NCI-H446 treated with DMSO at 0.1 percent for 48 hours (cell line): ENCODE measurements around the gene ZNF526.

ENCODE experiments used
- DNase-seq: peaks from one replicate; lab custom pipeline; 2025; lab: John Stamatoyannopoulos, UW

The ZNF526 gene

DNA sequence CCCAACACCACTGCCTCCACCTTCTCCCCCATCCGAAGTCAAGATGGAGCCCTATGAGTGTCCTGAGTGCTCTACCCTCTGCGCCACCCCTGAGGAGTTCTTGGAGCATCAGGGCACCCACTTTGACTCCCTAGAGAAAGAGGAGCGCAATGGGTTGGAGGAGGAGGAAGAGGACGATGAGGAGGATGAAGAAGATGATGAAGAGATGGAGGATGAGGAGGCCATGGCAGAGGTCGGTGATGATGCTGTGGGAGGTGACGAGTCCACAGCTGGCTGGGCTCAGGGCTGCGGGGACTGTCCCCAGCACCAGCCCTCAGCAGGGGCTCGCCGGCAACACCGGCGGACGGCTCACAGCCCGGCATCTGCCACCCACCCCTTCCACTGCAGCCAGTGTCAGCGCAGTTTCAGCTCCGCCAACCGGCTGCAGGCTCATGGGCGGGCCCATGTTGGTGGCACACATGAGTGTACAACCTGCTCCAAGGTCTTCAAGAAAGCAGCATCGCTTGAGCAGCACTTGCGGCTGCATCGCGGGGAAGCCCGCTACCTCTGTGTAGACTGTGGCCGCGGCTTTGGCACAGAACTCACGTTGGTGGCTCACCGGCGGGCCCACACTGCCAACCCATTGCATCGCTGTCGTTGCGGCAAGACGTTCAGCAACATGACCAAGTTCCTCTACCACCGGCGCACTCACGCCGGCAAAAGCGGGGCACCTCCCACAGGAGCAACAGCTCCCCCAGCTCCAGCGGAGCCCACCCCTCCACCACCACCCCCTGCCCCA is 5.0 kb downstream of the ZNF526 start:
- no peak for DNase-seq

DNA sequence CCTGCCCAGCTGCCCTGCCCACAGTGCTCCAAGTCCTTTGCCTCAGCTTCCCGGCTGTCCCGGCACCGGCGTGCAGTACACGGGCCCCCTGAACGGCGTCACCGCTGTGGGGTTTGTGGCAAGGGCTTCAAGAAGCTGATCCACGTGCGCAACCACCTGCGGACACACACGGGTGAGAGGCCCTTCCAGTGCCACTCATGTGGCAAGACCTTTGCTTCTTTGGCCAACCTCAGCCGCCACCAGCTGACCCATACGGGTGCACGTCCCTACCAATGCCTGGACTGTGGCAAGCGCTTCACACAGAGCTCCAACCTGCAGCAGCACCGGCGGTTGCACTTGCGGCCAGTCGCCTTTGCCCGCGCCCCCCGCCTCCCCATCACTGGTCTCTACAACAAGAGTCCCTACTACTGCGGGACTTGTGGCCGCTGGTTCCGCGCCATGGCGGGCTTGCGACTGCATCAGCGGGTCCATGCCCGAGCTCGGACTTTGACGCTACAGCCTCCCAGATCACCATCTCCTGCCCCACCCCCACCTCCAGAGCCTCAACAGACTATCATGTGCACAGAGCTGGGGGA is 5.7 kb downstream of the ZNF526 start:
- DNase-seq: no peak

DNA sequence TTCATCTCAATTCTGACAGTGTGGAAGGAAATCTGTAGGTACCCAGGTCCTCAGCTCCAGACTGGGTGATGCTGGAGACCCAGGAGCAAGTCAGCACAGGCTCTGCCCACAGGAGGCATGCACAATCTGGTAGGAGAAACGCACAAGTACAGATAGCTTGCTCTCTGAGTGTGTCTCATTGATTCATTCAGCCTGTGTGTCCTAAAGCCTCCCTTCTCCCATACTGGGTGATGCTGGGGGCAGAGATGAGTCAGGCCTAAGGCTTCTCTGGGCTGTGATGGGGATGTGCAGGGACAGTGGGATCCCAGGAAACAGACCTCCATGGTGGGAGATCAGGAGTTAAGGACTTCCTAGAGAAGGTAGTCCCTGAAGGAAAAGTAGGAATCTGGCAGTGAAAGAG is 6.8 kb downstream of the ZNF526 start:
- DNase-seq: no peak

DNA sequence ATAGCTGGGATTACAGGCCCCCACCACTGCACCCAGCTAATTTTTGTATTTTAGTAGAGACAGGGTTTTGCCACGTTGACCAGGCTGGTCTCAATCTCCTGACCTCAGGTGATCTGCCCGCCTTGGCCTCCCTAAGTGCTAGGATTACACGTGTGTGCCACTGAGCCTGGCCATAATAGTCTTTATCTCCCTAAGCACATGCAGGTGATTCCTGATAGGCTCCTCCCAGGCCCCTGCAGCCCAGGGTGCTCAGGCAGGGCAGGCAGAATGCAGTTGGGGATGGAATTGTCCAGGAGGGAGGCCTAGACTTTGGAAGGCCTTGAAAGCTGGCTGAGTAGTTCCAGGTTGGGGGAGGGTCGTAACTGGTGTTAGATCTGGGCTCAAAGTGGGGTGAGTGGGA is 8.5 kb downstream of the ZNF526 start:
- no peak for DNase-seq

DNA sequence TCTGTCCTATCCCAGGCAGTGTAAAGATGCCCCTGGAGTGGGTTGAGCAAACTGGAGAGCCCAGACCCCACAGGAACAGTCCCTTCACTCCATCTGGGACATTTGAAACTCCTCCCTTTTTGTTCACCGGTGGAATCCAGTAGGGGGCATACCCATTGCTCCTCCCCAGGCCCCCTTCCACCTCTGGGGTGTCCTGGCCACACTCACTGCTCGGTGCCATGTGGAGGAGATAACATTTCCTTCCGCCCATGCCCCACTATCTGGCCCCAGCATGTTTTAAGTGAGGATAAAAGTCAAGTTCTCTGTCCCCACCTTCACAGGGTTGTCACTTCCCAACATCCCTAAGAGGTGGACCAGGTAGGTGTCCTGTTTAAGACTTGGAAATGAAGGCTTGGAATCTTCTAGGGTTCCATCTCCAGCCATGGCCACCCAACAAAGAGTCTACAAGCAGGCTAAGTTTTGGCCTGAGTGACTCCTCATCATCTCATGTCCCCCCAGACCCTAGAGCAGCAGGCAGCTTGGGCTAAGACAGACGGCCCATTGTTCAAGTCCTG is 9.3 kb downstream of the ZNF526 start:
- DNase-seq: no peak

DNA sequence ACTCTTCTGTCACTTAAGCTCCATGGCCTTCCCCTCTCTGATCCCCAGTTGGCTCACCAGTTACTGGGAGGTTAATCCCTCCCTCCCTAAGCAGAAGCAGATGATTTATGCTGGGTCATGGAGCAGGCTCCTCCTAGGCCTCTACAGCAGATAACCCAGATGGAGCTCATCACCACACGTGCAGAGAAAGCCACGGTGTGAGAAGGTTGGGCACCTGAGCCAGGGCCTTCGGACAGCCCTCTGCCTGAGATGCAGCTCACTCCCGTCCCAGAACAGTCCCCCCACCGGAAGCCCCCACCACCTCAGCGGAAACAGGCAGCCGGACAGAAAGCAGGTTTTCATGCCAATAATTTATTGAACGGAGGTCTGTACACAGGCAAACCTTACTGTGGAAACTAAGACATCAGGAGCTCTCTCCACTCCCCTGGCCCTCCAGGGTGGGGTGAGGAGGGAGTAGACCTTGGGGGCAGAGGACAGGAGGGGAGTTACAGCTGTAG is 9.8 kb downstream of the ZNF526 start:
- DNase-seq: no peak

DNA sequence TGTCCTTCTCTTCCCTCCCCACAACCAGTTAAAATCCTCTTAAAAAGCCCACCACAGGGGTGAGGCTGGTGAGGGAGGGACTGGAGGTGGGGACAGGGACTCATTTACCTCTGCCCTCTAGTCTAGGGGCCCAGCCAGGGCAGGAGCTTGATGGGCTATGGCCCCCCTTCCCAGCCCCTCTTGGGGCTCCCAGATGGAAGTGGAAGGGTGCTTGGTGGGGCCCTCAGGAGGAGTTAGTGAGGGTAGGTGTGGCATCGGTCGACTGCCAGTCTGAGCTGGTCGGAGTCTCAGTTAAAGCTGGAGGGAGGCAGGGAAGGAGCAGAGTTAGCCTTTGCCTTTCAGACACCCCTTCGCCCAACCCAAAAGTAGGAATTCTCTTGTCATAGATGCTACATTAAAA is 10.5 kb downstream of the ZNF526 start:
- no peak for DNase-seq

DNA sequence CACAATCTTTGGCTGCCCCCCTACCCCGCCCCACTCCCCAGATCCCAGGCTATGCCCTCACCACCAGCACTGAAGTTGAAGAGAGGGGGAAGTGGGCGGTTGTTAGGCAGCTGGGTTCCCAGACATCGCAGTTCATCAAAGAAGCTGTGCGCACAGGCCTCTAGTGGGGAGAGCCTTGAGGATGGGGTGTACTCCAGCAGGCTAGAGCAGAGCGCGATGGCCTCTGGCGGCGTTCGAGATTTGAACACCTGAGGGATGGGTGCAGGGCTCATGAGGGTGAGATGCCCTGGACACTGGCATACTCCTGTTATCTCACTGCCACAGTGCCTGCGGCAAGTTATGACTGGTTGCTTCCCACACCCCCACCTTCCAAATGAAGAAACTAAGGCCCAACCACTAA is 12.3 kb downstream of the ZNF526 start:
- DNase-seq: no peak

DNA sequence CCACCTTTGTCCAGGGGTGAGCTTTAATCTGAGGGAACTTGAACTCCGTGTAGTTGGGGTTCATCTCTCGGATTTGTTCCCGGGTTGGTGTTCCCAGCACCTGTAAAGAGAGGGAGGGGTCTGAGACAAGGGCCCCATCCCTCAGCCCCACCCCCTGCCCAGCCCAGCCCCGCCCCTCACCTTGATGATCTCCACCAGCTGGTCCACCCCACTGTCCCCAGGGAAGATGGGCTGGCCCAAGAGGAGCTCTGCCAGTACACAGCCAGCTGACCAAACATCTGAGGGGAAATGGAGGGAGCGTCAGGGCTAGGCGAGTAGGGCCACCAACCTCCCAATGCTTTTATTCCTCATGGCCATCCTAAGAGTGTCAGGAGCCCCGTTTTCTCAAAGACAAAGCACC is 13.0 kb downstream of the ZNF526 start:
- DNase-seq: no peak

DNA sequence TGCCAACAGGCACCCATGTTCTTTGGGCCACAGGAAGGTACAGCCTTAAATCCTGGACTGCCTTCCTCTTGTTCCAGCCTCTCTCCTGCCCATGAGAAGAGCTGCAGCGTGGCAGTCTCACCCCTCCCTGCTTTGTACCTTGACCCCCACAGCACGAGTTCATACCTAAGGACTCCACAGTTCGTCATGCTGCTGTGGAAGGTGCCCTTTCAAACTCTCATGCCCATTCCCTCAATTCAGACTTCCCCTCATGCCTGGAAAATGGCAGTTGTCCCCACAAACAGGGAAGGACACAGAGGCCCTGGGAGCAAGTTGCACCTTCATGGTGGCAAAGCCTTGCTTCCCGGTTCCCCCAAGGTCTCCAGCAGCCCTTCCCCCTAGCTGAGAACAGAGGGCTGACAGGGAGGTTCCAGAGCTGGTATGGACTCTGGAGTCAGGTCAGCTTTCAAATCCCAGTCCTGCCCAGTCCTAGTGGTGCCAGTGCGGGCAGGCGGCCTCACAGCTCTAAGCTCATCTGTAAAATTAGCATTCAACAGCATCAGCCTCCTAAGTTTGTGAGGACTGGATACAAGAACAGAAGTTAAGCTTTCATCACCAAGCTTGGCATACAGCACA is 13.7 kb downstream of the ZNF526 start:
- no peak for DNase-seq

DNA sequence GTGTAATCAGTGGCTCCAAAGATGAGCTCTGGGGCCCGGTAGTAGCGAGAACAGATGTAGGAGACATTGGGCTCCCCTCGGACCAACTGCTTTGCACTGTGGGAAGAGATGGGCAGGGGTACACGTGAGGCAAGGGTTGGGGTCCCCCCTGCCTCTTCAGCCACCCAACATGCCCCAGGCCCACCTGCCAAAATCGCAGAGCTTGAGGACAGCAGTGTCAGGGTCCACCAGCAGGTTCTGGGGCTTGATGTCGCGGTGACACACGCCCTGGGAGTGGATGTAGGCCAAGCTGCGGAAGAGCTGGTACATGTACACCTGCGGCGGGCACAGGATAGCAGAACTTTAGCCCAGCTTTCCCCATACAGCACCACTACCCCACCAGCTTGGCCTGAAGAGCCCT is 14.3 kb downstream of the ZNF526 start:
- no peak for DNase-seq

DNA sequence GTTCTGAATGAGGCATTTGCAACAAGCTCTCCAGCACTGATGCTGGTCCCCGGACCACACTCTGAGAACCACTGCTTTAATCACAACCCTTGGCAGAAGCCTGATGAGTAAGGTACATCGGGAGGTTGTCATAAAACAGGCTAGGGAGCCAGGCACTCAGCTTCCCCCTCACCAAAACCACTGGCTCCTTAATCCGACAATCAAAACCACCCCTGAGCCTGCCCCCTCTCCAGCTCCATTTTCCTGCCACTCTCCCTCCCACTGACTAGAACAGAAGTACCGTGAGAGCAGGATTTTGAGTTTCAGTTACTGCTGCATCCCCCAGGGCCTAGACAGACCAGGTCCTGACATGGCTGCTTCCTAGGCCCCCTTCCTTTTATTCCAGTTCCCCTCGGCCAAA is 15.1 kb downstream of the ZNF526 start:
- DNase-seq: no peak

DNA sequence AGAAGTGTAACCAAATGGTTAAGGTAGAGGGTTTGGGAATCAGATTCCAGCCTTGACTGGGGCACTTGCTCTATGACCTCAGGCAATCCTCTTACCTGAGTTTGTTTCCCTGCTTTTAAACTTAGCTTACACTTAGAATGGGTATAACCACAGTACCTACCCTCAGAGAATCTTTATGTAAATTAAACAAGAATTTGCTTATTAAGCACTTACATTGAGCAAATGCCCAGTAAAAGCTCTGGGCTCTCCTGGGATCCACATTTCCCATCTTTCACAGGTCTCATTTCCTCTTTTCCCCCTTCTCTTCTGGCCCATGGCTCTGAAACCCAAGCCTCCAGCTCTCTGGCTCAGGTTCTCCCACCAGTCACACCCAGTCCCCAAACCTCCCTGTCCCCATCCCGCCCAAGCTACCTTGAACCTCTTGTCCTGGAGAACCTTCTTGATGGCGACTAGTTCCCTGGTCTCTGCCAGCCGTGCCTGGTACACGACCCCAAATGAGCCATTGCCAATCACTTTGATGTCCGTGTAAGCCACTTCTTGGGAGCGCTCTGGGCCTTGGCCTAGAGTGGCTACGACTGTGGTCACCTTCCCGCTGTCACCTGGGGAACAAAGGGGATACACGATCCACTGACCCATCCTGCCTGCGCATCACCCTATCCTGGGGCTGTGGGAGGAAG is 19.6 kb downstream of the ZNF526 start:
- DNase-seq: no peak

DNA sequence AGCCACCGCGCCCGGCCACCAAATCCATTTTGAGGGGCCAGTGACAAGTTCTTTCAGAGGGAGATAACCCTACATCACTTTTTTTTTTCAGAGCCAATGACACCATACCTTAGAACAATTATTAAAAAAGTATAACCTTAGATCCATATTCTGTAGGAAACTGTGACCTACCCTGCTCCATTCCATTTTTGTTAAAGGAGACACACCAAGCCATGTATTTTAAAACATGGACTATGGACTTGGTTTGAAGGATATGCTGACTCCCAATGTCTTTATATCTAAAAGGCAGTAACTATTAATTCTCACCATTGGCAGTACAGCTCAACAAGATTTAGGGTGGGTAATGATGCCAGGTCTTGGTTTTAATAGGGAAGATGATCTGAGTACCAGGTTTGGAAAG is 21.2 kb downstream of the ZNF526 start:
- no peak for DNase-seq

DNA sequence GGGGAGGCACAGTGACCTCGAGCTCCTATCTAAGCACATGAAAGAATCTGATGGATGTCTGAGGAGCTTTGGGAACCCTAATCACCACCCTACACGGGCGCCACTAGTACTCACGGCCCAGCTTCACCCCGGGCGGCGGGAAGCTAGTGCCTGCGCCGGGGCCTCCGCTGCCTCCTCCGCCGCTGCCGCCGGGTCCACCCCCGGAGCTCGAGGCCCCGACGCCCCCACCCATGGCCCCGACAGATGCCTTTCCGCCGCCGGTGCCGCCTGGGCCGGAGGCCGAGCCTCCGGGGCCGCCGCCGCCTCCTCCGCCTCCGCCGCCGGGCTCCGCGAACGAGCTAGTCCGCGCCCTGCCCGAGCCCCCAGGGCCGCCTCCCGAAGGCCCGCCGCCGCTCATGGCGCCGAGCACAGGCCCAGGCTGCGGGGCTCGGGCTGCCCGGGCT is 22.0 kb downstream of the ZNF526 start:
- DNase-seq: no peak

DNA sequence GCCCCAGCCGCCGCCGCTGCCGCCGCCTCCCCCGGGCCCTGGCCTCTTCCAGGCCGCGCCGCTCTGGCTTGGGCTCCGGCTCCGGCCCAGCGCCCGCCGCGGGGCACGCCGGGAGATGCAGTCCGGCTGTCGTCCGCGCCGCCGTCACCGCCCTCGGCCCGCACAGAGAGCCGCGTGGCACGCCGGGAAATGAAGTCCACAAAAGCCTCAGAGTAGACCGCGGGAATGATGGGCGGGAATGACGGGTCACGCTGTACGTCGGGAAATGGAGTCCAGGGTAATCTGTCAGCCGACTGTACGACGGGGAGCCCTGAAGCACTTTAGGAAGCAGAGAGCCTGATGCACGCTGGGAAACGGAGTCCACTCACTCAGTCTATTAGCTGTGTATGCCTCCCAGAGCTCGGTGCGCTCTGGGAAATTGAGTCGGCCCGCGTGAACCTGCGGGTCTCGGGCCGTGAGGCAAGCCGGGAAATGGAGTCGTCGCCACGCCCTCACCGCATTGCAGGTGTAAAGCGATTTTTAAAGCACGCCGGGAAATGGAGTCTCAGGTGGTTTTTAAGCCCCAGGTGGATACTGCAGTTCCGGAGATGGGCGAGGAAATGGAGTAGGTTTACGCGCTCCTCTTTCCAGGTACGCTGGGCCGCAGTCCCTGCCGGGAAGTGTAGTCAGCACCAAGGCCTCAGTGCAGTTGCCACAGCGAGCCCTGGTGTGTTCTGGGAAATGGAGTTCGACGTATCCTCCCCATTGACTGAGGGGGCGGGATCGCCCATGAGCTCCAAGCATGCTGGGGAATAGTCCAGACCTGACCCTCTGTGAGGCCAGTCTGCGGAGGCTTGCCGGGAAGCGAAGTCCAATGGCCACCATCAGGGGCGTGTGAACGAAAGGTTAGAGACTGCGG is 22.6 kb downstream of the ZNF526 start, which contains the start of gene GSK3A:
Gene GSK3A, minus strand, starts transcription at position 91 of the 898 bp plus-strand sequence. CDS start 137 bp downstream, outside the sequence.
- DNase-seq: peak; percentile 99

DNA sequence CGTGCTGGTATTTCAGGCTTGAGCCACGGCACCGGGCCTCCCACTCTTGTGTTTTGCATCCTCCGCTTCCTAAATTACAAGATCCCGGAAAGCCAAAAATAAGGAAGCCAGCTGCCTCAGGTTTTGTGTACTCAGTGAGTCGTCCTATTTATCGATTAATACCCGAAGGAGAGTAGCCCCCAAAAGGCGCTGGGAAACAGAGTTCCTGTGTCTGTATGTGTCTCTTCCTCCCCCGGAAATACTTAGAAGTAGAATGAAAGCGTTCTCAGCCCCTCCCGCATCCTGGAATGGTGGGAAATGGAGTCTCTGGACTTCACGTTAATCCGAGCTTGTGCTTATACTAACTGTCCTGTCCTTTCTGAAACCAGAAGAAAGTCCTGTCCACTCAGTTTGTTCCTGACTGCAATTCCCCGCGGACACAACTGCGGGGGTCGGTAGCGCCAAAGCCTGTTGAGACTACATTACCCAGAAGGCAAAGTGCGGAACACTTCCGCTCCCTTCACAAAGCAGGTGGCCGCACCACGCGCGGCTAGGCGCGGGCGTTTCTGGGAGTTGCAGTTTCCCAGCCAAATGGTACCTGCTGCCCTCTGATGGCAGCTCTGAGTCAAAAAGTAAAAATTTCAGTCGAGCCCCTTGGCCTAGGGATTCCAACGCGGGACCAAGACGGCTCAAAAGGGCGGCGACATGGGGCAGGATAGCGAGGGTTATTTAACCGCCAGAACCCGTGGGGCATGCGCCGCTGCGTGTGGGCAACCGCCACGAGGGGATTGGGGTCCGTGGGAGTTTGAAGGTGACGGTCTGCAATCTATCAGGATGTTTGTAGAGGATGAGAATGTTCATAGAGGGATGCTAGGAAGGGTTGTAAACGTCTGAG is 24.5 kb downstream of the ZNF526 start:
- DNase-seq: peak; percentile 90

DNA sequence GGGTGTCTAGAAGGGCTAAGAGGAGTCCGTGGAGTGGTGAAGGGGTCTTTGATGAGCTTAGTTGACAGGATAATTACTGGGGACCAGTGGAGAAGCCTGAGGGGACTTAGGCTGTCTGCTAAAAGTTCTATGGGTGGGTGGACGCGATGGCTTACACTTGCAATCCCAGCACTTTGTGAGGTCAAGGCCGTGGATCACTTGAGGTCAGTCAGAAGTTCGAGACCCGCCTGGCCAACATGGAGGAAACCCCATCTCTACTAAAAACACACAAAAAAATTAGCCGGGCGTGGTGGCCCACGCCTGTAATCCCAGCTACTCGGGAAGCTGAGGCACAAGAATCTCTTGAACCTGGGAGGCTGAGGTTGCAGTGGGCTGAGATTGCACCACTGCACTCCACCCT is 25.1 kb downstream of the ZNF526 start:
- DNase-seq: no peak

DNA sequence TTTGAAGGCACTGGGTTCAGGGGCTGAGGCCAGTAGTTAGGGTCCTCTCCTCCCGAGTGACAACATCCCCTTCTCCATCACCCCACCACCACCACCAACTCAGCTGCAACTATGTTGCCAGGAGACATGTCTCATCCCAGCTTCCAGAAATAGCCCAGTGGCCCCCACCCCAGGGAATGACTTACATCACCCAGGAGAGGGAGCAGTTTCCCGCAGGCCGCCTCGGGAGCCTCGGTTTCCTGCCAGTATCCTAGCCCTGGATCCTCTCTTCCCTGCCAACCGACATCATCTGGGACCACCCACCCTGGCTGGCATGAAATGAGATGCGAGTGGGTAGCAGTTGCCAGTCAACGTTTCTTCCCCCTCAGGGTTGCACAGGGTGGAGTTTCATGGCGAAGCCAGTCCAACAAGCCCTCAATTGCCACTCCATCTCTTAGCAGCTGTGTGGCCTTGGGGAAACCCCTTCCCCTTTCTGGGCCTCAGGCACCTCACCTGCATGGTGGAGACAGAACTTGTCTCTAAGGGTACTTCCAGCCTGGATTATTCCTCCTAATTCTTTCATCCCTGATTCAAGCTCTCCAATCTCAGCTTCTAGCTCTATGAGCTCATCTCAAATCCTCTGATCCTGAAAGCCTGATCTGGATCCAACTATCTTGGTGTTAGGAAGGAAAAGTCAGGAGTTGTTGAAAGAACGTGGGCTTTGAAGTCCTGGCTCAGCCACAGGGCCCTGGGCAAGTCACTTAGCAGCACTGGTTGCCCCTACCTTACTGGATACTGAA is 26.2 kb downstream of the ZNF526 start:
- DNase-seq: peak; percentile 67
